ENCODE results near the gene DCLK2. TPM values are rescaled to one million over a fixed set of nuclear protein-coding genes. Genes with fewer than 3 reads are reported as not detected.

DCLK2 gene
- total RNA-seq, 1 experiment from 2014 or later: 2.7 TPM

GRCh38 chr4:150218447-150218846 lies 140.2 kb downstream of the DCLK2 start:
- POLR2A ChIA-PET: no interaction called here
- RAD21 ChIA-PET (ENCODE audit: low non-redundant PET in 1 of 2, low total read pairs in 2 of 2, uncharacterized antibody in 2 of 2, unreplicated experiment in 2 of 2): no interaction called here
- intact Hi-C loops (cut with micrococcal nuclease): no loop called here
- H3K4me3 ChIP-seq (replicated peaks in 1 of 2; ENCODE audit: low read depth in 1 of 2, low read length in 2 of 2): no peak overlapping the region
- H3K27me3 ChIP-seq (ENCODE audit: insufficient read depth, low read length): no peaks in the 10 kb centered on the region
- DNase-seq (ENCODE audit: low read depth, low spot score) (no peak), ATAC-seq (no peak)
- no peak overlapping the region for H2AFZ ChIP-seq (ENCODE audit: low read depth, low read length, poor library complexity, severe bottlenecking)
- no peak overlapping the region for H3K4me2 ChIP-seq (ENCODE audit: low read length)
- H3K9ac ChIP-seq (ENCODE audit: low read length): no peak overlapping the region
- BruUV-seq (replicated peaks): no TSS peak
- no peaks in the 10 kb centered on the region for H3K36me3 ChIP-seq (ENCODE audit: control insufficient read depth in 1 of 2, insufficient read depth in 2 of 2, low read length in 2 of 2)
- peaks cover 0 to 13% of the 10 kb centered on the region in 2 experiments; a peak in 1 of 4 replicates for H3K4me1 ChIP-seq (ENCODE audit: control insufficient read depth in 1 of 2, insufficient read depth in 2 of 2, low read length in 2 of 2)
- H3K27ac ChIP-seq (ENCODE audit: low read depth, low read length): no peak overlapping the region
- no peaks in the 10 kb centered on the region for H3K79me2 ChIP-seq (ENCODE audit: insufficient read depth, low read length)
- CTCF ChIA-PET: interaction anchor here (2.0 kb wide), 1 partner anchor 9 kb away, joined by 9 read pairs; no protein-coding TSS in a partner anchor
- H3K9me2 ChIP-seq (ENCODE audit: insufficient read depth): no peaks in the 10 kb centered on the region
- TF ChIP-seq CBX3 (IDR thresholded peaks at IDR 0.05; ENCODE audit: low read depth) (no peak), FOSL1 (IDR thresholded peaks at IDR 0.05; ENCODE audit: low read depth) (no peak), POLR2AphosphoS5 (IDR thresholded peaks at IDR 0.05; ENCODE audit: low read depth, low read length) (no peak), MAX (IDR thresholded peaks at IDR 0.05) (no peak), RAD21 (IDR thresholded peaks at IDR 0.05; ENCODE audit: low read depth) (no peak), ZFX (IDR thresholded peaks at IDR 0.05) (no peak), ZBTB33 (IDR thresholded peaks at IDR 0.05; ENCODE audit: extremely low read depth, insufficient replicate concordance, low read length) (no peak), EGR1 (IDR thresholded peaks at IDR 0.05; ENCODE audit: low read depth) (no peak)
- H3K9me3 ChIP-seq (ENCODE audit: control insufficient read depth in 1 of 2, insufficient read depth in 1 of 2, low read depth in 1 of 2, low read length in 2 of 2): no peaks in the 10 kb centered on the region
- H4K20me1 ChIP-seq (ENCODE audit: insufficient read depth): no peaks in the 10 kb centered on the region

- H3K79me2 ChIP-seq (ENCODE audit: insufficient read depth, low read length): no peaks in the 10 kb centered on the region
- no peaks in the 10 kb centered on the region for H4K20me1 ChIP-seq (ENCODE audit: insufficient read depth)
- DNase-seq (ENCODE audit: low read depth, low spot score): no peak
- no peaks in the 10 kb centered on the region for H3K9me3 ChIP-seq (ENCODE audit: control insufficient read depth in 1 of 2, insufficient read depth in 1 of 2, low read depth in 1 of 2, low read length in 2 of 2)
- H3K4me3 ChIP-seq (replicated peaks in 1 of 2; ENCODE audit: low read depth in 1 of 2, low read length in 2 of 2): no peak overlapping the region
- H3K9ac ChIP-seq (ENCODE audit: low read length): no peak overlapping the region
- ChIA-PET RAD21 (ENCODE audit: low non-redundant PET in 1 of 2, low total read pairs in 2 of 2, uncharacterized antibody in 2 of 2, unreplicated experiment in 2 of 2) (no interaction called here), CTCF (interaction anchor here (0.9 to 1.2 kb wide), 2 partner anchors 10 to 23 kb away, joined by 3 to 7 read pairs; no protein-coding TSS in a partner anchor), POLR2A (no interaction called here)
- no peak for ATAC-seq
- no peak for TF ChIP-seq CBX3 (IDR thresholded peaks at IDR 0.05; ENCODE audit: low read depth)
- TF ChIP-seq EZH2phosphoT487 (IDR thresholded peaks at IDR 0.05; ENCODE audit: borderline replicate concordance): no peak
- no peak for TF ChIP-seq CEBPB (IDR thresholded peaks at IDR 0.05; ENCODE audit: low read depth)
- TF ChIP-seq EZH2 (IDR thresholded peaks at IDR 0.05): no peak
- no peaks in the 10 kb centered on the region for H3K27me3 ChIP-seq (ENCODE audit: insufficient read depth, low read length)
- H3K4me1 ChIP-seq (ENCODE audit: control insufficient read depth in 1 of 2, insufficient read depth in 2 of 2, low read length in 2 of 2): peaks cover 0 to 13% of the 10 kb centered on the region in 2 experiments; a peak in 1 of 4 replicates
- H3K27ac ChIP-seq (ENCODE audit: low read depth, low read length): no peak overlapping the region
- no peak overlapping the region for H2AFZ ChIP-seq (ENCODE audit: low read depth, low read length, poor library complexity, severe bottlenecking)
- H3K36me3 ChIP-seq (ENCODE audit: control insufficient read depth in 1 of 2, insufficient read depth in 2 of 2, low read length in 2 of 2): no peaks in the 10 kb centered on the region
- H3K4me2 ChIP-seq (ENCODE audit: low read length): peak overlapping the region; percentile 13; the same call in 1 of the 2 replicates
- intact Hi-C loops (cut with micrococcal nuclease): no loop called here
- no peaks in the 10 kb centered on the region for H3K9me2 ChIP-seq (ENCODE audit: insufficient read depth)
- BruUV-seq (replicated peaks): no TSS peak
Measured at GRCh38 chr4:150219841-150220240, 141.6 kb downstream of the DCLK2 start.

All from HCT116 (cell line).